Measurements from ENCODE around the gene ANKS1A.
"Not testable (repeated sequence)": the region's sequence is repeated elsewhere in the genome, so short reads cannot be mapped to it uniquely, and the experiment has no call there.

Gene ANKS1A

DNA sequence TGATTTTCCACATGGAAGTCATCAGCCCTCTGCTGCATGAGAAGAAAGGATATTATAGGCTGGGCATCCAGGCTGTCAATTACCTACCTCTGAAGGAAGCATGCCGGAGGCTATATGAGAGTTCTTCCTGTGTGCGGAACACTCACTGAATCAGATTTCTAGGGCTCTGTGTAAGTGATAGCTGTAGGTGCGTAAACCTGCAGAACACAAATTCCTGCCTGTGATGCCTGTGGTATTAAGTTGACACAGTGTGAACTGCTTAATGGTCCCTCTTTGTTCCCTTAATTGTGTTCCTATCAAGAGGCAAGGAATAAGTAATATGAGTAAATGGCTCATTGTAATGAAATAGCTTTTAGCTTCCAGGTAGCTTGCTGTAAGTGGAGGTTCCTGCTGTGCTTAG is 103.3 kb downstream of the ANKS1A start:
- Histone ChIP-seq H3K27ac (ENCODE audit: low read length) (no peak overlapping the region), H4K20me1 (ENCODE audit: insufficient read depth, low read length) (no peaks in the 10 kb centered on the region), H3K27me3 (replicated peaks; ENCODE audit: insufficient read depth, low read length) (no peaks in the 10 kb centered on the region), H3K9me2 (replicated peaks; ENCODE audit: insufficient read depth, low read length) (no peaks in the 10 kb centered on the region), H3K9me3 (replicated peaks; ENCODE audit: insufficient read depth, low read length) (no peaks in the 10 kb centered on the region), H3K9ac (ENCODE audit: low read length) (no peak overlapping the region), H2AFZ (ENCODE audit: low read length) (no peak overlapping the region), H3K4me1 (ENCODE audit: low read length) (no peaks in the 10 kb centered on the region), H3K79me2 (ENCODE audit: low read length) (no peaks in the 10 kb centered on the region), H3K36me3 (replicated peaks; ENCODE audit: insufficient read depth, low read length) (no peaks in the 10 kb centered on the region), H3F3A (ENCODE audit: insufficient read depth, low read length) (no peaks in the 10 kb centered on the region), H3K4me2 (ENCODE audit: low read depth, low read length) (no peak overlapping the region), H3K4me3 (ENCODE audit: low read length) (no peak overlapping the region)
- TF ChIP-seq EZH2 (optimal IDR thresholded peaks at IDR 0.05; ENCODE audit: low read depth, low read length) = no peak
- TF ChIP-seq EZH2phosphoT487 (IDR thresholded peaks at IDR 0.05; ENCODE audit: low read length) = no peak
- no peak for TF ChIP-seq CTCF (IDR thresholded peaks at IDR 0.05; ENCODE audit: low read length)
- no peak for DNase-seq

DNA sequence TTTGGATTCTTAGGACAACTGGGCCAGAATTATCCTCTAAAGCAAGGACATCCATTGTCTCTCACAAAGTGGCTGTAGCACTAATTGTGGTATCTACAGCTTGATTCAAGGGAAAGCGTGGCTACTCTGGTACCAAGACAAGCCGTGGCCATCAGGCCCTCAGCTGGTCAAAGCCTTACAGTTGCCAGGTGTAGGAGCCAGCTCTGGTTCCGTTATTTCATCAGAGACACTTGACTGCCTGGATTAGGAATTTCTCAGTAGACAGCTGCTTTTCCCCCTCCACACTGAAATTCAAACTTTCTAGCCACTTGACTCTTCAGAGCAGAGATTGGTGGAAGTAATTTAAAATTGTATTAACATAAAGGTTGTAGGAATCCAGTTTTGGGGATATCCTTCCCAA is 104.2 kb downstream of the ANKS1A start:
- TF ChIP-seq CTCF (IDR thresholded peaks at IDR 0.05; ENCODE audit: low read length) = no peak
- no peak for TF ChIP-seq EZH2phosphoT487 (IDR thresholded peaks at IDR 0.05; ENCODE audit: low read length)
- no peak for TF ChIP-seq EZH2 (optimal IDR thresholded peaks at IDR 0.05; ENCODE audit: low read depth, low read length)
- Histone ChIP-seq H2AFZ (ENCODE audit: low read length) (no peak overlapping the region), H4K20me1 (ENCODE audit: insufficient read depth, low read length) (no peaks in the 10 kb centered on the region), H3K9me2 (replicated peaks; ENCODE audit: insufficient read depth, low read length) (no peaks in the 10 kb centered on the region), H3K36me3 (replicated peaks; ENCODE audit: insufficient read depth, low read length) (no peaks in the 10 kb centered on the region), H3K9ac (ENCODE audit: low read length) (no peak overlapping the region), H3K27me3 (replicated peaks; ENCODE audit: insufficient read depth, low read length) (no peaks in the 10 kb centered on the region), H3K79me2 (ENCODE audit: low read length) (no peaks in the 10 kb centered on the region), H3K27ac (ENCODE audit: low read length) (no peak overlapping the region), H3F3A (ENCODE audit: insufficient read depth, low read length) (no peaks in the 10 kb centered on the region), H3K9me3 (replicated peaks; ENCODE audit: insufficient read depth, low read length) (no peaks in the 10 kb centered on the region), H3K4me2 (ENCODE audit: low read depth, low read length) (no peak overlapping the region), H3K4me3 (ENCODE audit: low read length) (no peak overlapping the region), H3K4me1 (ENCODE audit: low read length) (no peaks in the 10 kb centered on the region)
- DNase-seq = no peak

DNA sequence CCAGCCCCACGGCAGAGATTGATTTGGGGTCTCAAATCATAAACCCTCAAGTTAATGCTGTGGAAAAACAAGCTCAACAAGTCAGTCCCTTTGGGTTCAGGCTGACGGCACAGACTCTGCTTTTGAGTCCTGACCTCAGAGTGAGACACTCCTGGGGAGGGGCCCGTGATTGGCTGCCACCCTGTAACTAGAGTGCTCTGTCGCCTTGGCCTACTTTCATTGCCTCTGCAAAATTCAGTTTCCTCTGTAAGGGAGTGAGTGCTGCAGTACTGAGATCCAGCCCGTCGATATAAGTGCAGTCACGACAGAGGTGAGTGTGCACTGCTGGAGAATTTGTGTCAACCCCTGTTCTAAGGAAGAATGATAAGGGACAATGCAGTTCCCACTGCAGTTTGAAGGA is 105.6 kb downstream of the ANKS1A start:
- Histone ChIP-seq H3K4me3 (ENCODE audit: low read length) (no peak overlapping the region), H3K9ac (ENCODE audit: low read length) (no peak overlapping the region), H2AFZ (ENCODE audit: low read length) (no peak overlapping the region), H3K27me3 (replicated peaks; ENCODE audit: insufficient read depth, low read length) (no peaks in the 10 kb centered on the region), H3K9me2 (replicated peaks; ENCODE audit: insufficient read depth, low read length) (no peaks in the 10 kb centered on the region), H3K36me3 (replicated peaks; ENCODE audit: insufficient read depth, low read length) (no peaks in the 10 kb centered on the region), H3K9me3 (replicated peaks; ENCODE audit: insufficient read depth, low read length) (no peaks in the 10 kb centered on the region), H4K20me1 (ENCODE audit: insufficient read depth, low read length) (no peaks in the 10 kb centered on the region), H3F3A (ENCODE audit: insufficient read depth, low read length) (no peaks in the 10 kb centered on the region), H3K4me1 (ENCODE audit: low read length) (no peaks in the 10 kb centered on the region), H3K79me2 (ENCODE audit: low read length) (no peaks in the 10 kb centered on the region), H3K27ac (ENCODE audit: low read length) (no peak overlapping the region), H3K4me2 (ENCODE audit: low read depth, low read length) (no peak overlapping the region)
- TF ChIP-seq EZH2phosphoT487 (IDR thresholded peaks at IDR 0.05; ENCODE audit: low read length) (no peak), EZH2 (optimal IDR thresholded peaks at IDR 0.05; ENCODE audit: low read depth, low read length) (no peak), CTCF (IDR thresholded peaks at IDR 0.05; ENCODE audit: low read length) (no peak)
- DNase-seq = no peak

DNA sequence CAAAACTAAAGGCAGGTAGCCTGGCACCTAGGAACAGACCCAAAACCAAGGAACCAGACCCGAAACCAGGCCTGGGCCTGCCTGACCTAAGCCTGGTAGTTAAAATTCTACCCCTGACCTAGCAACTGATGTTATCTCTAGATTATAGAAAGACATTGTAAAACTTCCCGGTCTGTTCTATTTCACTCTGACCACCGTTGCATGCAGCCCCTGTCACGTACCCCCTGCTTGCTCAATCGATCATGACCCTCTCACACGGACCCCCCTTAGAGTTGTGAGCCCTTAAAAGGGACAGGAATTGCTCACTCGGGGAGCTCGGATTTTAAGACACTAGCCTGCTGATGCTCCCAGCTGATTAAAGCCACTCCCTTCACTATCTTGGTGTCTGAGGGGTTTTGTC is 109.4 kb downstream of the ANKS1A start:
- H3K79me2 ChIP-seq (ENCODE audit: low read length); H3K9me3 ChIP-seq (replicated peaks; ENCODE audit: insufficient read depth, low read length); H3K36me3 ChIP-seq (replicated peaks; ENCODE audit: insufficient read depth, low read length); H3K4me3 ChIP-seq (ENCODE audit: low read length); H2AFZ ChIP-seq (ENCODE audit: low read length); H3K27ac ChIP-seq (ENCODE audit: low read length); DNase-seq; H3F3A ChIP-seq (ENCODE audit: insufficient read depth, low read length); H3K9me2 ChIP-seq (replicated peaks; ENCODE audit: insufficient read depth, low read length); H4K20me1 ChIP-seq (ENCODE audit: insufficient read depth, low read length); H3K4me1 ChIP-seq (ENCODE audit: low read length); H3K4me2 ChIP-seq (ENCODE audit: low read depth, low read length); H3K27me3 ChIP-seq (replicated peaks; ENCODE audit: insufficient read depth, low read length); H3K9ac ChIP-seq (ENCODE audit: low read length): not testable (repeated sequence)

DNA sequence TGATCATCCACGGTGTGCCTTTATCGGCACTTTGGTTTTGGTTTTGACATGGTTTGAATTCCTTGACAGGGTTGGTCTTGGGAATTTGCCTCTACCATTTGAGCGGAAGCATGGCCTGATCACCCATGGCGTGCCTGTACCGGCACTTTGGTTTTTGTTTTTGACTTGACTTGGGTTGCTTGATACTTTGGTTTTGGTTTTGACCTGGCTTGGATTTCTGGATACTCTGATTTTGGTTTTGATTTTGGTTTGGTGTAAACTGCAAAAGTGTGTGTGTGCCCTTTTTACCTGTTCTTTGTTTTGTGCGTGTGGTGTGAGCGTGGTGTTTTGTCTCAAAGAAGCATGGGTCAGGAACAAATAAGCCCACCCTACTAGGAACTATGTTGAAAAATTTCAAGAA is 110.1 kb downstream of the ANKS1A start:
- not testable (repeated sequence) for H3K79me2 ChIP-seq (ENCODE audit: low read length); H3K27ac ChIP-seq (ENCODE audit: low read length); H3K4me2 ChIP-seq (ENCODE audit: low read depth, low read length); H3K27me3 ChIP-seq (replicated peaks; ENCODE audit: insufficient read depth, low read length); H3K4me1 ChIP-seq (ENCODE audit: low read length); H3F3A ChIP-seq (ENCODE audit: insufficient read depth, low read length); DNase-seq; H3K36me3 ChIP-seq (replicated peaks; ENCODE audit: insufficient read depth, low read length); H3K4me3 ChIP-seq (ENCODE audit: low read length); H2AFZ ChIP-seq (ENCODE audit: low read length); H3K9ac ChIP-seq (ENCODE audit: low read length); H4K20me1 ChIP-seq (ENCODE audit: insufficient read depth, low read length); H3K9me3 ChIP-seq (replicated peaks; ENCODE audit: insufficient read depth, low read length); H3K9me2 ChIP-seq (replicated peaks; ENCODE audit: insufficient read depth, low read length)

GRCh38 chr6:34999962-35000361 is 110.9 kb downstream of the ANKS1A start:
- H2AFZ ChIP-seq (ENCODE audit: low read length) = not testable (repeated sequence)

More at GRCh38 chr6:34999962-35000361, 110.9 kb downstream of the ANKS1A start:
- not testable (repeated sequence) for H3K9me3 ChIP-seq (replicated peaks; ENCODE audit: insufficient read depth, low read length); H3K27ac ChIP-seq (ENCODE audit: low read length); H3K9ac ChIP-seq (ENCODE audit: low read length); H3K79me2 ChIP-seq (ENCODE audit: low read length); H3F3A ChIP-seq (ENCODE audit: insufficient read depth, low read length); H3K9me2 ChIP-seq (replicated peaks; ENCODE audit: insufficient read depth, low read length); DNase-seq; H3K4me3 ChIP-seq (ENCODE audit: low read length); H3K27me3 ChIP-seq (replicated peaks; ENCODE audit: insufficient read depth, low read length); H4K20me1 ChIP-seq (ENCODE audit: insufficient read depth, low read length); H3K4me2 ChIP-seq (ENCODE audit: low read depth, low read length); H3K36me3 ChIP-seq (replicated peaks; ENCODE audit: insufficient read depth, low read length); H3K4me1 ChIP-seq (ENCODE audit: low read length)

Data from MM.1S (cell line).